GM19438 (cell line): Measurements from ENCODE around the gene SLC14A1.

Source experiments
- ATAC-seq: cut with Tn5 transposase; IDR thresholded peaks from one replicate; pipeline ENCODE4 v1.9.1; 2021; ENCODE audit warnings: low read depth; ENCODE audit not compliant: unreplicated experiment

The SLC14A1 gene

GRCh38 chr18:45723567-45724355 lies at the start of gene SLC14A1:
Gene SLC14A1, plus strand, starts transcription at chr18:45724181. Its CDS starts 6,140 bp downstream, at chr18:45730321.
- no peak for ATAC-seq

DNA sequence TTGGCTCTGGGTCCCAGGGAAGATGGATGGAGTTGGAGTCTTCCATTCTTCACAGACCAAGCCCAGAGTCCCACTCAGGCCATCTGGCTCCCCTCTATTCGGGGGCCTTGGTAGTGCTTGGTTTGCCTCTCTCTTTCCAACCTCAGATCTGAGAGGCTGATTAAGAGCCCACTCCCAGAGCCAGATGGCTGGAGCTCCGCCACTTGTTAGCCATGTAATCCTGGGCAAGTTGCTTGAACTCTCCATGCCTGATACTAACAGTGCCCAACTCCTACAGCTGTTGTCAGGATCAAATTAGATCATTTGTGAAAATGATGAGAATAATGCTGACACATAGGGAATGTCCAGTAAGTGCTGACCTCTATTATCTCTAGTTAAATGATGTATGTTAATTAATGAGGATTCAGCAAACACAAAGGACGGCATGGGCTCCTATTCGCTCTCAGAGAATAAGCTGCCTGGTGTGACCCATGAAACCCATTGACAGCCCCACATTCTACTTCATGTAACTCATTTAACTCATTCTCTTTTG lies 46.6 kb upstream of the SLC14A1 start:
- no peak for ATAC-seq

DNA sequence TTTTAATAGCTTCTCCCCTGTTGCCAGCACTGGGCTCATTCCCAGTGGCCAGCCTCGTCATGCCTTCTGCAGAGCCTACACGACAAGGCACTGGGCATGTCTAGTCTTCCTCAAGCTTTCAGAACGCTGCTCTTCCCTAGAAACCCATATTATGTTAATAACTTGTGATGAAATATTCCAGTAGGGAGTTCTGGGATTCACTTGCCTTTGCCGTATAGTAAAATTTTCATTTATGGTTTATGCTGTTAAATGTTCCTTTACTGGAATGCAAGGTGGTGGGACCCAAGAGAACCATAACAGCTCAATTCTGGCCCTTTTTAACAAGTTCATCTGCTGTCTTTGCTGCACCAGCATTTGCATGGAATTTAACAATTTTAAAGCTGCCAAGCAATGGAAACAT lies 45.5 kb upstream of the SLC14A1 start:
- no peak for ATAC-seq

DNA sequence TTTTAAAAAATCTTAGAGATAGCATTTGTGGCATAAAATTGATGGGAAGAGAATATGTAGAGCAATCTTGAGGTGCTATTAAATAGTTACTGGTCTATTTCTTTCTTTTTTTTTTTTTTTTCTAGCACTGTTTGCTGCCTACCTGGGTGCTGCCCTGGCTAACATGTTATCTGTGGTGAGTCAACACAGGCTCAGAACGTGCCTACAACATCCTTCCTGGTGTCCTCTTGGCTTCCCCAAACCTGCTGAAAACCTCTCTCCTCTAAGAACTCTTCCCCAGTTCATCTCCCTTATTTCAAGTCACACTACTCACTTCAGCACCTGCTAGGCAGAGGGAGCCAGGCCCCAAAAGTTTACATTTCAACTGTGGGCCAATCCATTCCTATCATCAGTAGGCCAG lies 45.1 kb upstream of the SLC14A1 start:
- ATAC-seq, result no peak

- ATAC-seq, result no peak
These were observed 43.8 kb upstream of the SLC14A1 start for GRCh38 chr18:45680066-45680690.

- no peak for ATAC-seq
These were observed 41.8 kb upstream of the SLC14A1 start for GRCh38 chr18:45682181-45682580.

- ATAC-seq, result no peak
These were observed 39.5 kb upstream of the SLC14A1 start for GRCh38 chr18:45684341-45685115.

- peak; percentile 75 for ATAC-seq
These were observed 36.9 kb upstream of the SLC14A1 start for GRCh38 chr18:45686891-45687611.

- peak; percentile 38 for ATAC-seq
These were observed 36.4 kb upstream of the SLC14A1 start for GRCh38 chr18:45687621-45688020.

DNA sequence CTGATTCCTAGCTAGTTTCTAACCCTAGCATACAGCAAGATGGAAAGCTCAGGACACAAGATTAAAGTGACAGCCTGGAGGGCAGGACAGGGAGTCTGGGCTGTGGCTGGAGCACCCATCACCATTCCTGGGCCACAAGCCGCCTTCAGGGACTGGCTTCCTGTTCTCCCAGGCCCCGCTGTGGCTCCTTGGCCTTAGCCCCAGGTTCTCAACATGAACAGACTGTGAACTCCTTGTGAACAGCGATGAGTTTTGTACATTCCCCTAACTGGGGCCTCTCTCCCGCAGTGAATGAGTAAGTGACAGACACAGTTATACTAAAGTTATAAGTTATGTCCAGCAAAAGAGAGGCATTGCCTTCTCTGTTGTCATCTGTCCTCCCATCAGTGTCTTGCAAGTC lies 35.9 kb upstream of the SLC14A1 start:
- ATAC-seq, result no peak

GRCh38 chr18:45688833-45689232 lies 35.1 kb upstream of the SLC14A1 start:
- no peak for ATAC-seq

- ATAC-seq, result no peak
These were observed 34.6 kb upstream of the SLC14A1 start for GRCh38 chr18:45689396-45689795.

GRCh38 chr18:45690975-45691815 lies 32.8 kb upstream of the SLC14A1 start:
- ATAC-seq, result no peak

GRCh38 chr18:45691816-45692179 lies 32.2 kb upstream of the SLC14A1 start:
- ATAC-seq, result no peak

DNA sequence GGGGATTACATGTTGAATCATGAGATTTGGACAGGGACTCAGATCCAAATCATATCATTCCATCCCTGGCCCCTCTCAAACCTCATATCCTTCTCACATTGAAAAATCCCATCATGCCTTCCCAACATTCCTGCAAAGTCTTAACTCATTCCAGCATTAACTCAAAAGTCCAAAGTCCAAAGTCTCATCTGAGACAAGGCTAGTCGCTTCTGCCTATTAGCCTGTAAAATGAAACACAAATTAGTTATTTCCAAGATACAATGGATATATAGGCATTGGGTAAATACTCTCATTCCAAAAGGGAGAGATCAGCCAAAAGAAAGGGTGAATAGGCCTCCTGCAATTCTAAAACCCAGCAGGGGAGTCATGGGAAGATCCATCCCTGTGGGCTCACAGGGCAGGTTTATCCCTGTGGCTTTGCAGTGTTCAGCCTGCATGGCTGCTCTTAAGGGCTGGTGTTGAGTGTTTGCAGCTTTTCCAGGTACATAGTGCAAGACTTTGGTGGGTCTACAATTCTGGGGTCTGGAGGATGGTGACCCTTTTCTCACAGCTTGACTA lies 21.2 kb upstream of the SLC14A1 start:
- ATAC-seq, result no peak

- ATAC-seq, result no peak
These were observed 15.2 kb upstream of the SLC14A1 start for GRCh38 chr18:45708831-45709230.

- no peak for ATAC-seq
These were observed 11.9 kb upstream of the SLC14A1 start for GRCh38 chr18:45712061-45712460.

DNA sequence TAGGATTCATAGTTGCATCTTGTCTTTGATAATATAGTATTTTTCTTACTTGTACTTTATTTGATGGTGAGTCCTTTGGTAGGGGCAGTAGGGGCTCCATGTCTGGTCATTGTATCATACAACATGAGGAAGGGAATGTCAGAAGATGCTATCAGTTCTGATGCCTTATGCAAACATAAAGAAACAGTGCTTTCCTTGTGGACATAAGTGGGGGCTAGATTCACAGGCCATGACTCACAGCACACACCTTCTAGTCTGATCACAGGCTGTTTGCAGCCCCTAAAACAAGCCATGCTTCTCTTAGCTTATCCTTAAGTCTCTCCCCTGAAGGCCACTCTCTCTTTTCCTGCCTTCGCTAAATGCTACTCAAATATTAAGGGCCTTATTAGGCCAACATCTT lies 10.7 kb upstream of the SLC14A1 start:
- ATAC-seq, result no peak

GRCh38 chr18:45715212-45715780 lies 8.7 kb upstream of the SLC14A1 start:
- no peak for ATAC-seq
